Right ventricle myocardium superior (tissue), 1 donor: ENCODE measurements around the gene NRDE2. TPM values are rescaled to one million over a fixed set of nuclear protein-coding genes. Genes with fewer than 3 reads are reported as not detected.

Source experiments
- ATAC-seq: fragments of 200-7000 bp; cut with Tn5 transposase; one replicate; pipeline ENCODE4 v1.9.1; 2020; ENCODE audit warnings: mild to moderate bottlenecking; ENCODE audit not compliant: poor library complexity
- DNase-seq: peaks from one replicate; pipeline ENCODE4 v3.0.0-alpha.2; 2020
- intact Hi-C: fragments of 100-400 bp; cut with DNase I; formaldehyde crosslinking; loops from one replicate; pipeline ENCODE4 v1.11.2; 2022
- total RNA-seq: library from RNA; stranded (reverse); fragmentation: NEBNext Ultra II Directional; extraction: Animal tissue kit (Norgen Biotek cat#: 25700); gene quantifications from one replicate; pipeline ENCODE4 v1.2.1, GENCODE V29; 2021
- donor health status: DM: no; HTN: yes; CAD: no; lungs with severe emphysema.

NRDE2 gene
- total RNA-seq, 1 donor from 2014 or later, result 9.5 TPM

- intact Hi-C loops, result no loop called here
- DNase-seq (no peak), ATAC-seq (peak; percentile 75)
These were observed 30.1 kb downstream of the NRDE2 start for GRCh38 chr14:90301668-90302090.

GRCh38 chr14:90301122-90301521, 30.6 kb downstream of the NRDE2 start:
- ATAC-seq, result no peak

GRCh38 chr14:90300611-90301047, 31.1 kb downstream of the NRDE2 start:
- DNase-seq, result no peak
- ATAC-seq, result no peak
- intact Hi-C loops, result no loop called here

More at GRCh38 chr14:90301122-90301521, 30.6 kb downstream of the NRDE2 start:
- intact Hi-C loops, result no loop called here
- DNase-seq, result no peak

DNA sequence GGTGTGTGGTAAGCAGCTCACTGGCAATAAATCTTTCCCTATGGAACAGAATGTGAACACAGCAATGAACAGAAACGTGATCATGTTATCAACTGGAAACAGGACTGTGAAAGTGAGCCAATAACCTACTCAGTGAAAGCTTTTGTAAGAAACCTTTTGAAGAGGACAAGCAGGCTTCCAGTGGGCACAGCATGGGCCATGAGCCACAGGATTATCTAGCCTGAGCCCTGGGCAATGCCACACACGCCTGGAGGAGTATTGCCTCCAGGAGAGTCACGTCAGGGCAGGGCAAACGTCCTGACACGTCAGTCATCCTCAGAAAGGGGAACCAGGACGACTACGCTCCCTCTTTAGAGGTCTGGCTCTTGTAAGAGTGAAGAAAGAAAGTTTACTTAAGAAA, 32.3 kb downstream of the NRDE2 start:
- DNase-seq (peak; percentile 73), ATAC-seq (peak; percentile 85)
- intact Hi-C loops, result loop anchor here (5.0 kb wide), 1 partner anchor 98 kb away; the partner anchor contains the start of gene CALM1

DNA sequence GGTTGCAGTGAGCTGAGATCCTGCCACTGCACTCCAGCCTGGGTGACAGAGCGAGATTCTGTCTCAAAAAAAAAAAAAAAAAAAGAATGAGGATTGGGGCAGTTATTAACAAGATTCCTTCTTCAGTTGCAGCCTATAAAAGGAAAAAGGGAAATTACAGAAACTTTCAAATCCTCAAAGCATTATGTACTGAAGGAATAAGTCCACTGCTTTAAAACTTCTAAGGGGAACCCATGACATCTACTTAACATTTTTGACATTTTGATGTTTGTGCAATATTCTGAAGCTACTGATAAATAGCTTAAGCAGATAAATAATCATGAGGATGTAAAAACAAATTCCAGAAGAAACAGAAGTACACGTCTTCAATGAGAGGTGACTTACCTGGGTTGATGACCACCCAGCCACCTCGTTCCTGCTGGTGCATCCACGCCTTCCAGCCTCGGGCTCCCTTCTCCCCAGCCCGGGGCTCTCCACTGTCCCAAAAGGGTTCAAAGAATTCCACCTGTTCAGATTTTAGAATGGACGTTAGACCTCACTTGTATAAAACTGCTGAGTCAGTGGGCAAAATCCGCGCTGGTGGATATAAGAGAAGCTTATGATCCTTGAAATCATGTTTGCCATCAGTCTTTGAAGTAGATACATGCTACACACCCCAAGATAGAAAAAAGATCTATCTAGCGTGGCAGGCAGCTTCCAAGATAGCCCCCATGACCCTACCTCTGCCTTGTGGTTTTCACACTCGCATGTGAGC, 33.7 kb downstream of the NRDE2 start:
- ATAC-seq (no peak), DNase-seq (no peak)
- intact Hi-C loops, result loop anchor here (5.0 kb wide), 1 partner anchor 99 kb away; the partner anchor contains the start of gene CALM1

GRCh38 chr14:90296641-90297040, 35.1 kb downstream of the NRDE2 start:
- ATAC-seq (no peak), DNase-seq (no peak)
- intact Hi-C loops, result loop anchor here (5.0 kb wide), 1 partner anchor 101 kb away; the partner anchor contains the start of gene CALM1

- DNase-seq (no peak), ATAC-seq (no peak)
- intact Hi-C loops, result loop anchor here (5.0 kb wide), 1 partner anchor 101 kb away; the partner anchor contains the start of gene CALM1
These were observed 35.7 kb downstream of the NRDE2 start for GRCh38 chr14:90295870-90296516.

DNA sequence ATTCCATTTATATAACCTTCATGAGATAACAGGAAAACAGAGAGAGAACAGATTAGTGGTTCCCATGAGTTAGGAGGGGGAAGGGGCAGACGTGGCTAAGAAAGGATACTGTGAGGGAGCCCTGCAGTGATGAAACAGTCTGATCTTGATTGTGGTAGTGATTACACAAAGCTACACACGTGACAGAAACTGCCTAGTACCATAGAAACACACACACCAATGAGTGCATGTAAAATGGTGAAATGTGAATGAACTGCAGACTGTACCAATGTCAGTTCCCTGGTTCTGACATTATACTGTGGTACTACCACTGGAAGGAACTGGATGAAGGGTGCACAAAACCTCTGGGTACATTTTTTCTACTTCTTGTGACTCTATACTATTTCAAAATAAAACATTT, 36.9 kb downstream of the NRDE2 start:
- no peak for ATAC-seq
- no peak for DNase-seq
- intact Hi-C loops, result loop anchor here (5.0 kb wide), 1 partner anchor 102 kb away; the partner anchor contains the start of gene CALM1

DNA sequence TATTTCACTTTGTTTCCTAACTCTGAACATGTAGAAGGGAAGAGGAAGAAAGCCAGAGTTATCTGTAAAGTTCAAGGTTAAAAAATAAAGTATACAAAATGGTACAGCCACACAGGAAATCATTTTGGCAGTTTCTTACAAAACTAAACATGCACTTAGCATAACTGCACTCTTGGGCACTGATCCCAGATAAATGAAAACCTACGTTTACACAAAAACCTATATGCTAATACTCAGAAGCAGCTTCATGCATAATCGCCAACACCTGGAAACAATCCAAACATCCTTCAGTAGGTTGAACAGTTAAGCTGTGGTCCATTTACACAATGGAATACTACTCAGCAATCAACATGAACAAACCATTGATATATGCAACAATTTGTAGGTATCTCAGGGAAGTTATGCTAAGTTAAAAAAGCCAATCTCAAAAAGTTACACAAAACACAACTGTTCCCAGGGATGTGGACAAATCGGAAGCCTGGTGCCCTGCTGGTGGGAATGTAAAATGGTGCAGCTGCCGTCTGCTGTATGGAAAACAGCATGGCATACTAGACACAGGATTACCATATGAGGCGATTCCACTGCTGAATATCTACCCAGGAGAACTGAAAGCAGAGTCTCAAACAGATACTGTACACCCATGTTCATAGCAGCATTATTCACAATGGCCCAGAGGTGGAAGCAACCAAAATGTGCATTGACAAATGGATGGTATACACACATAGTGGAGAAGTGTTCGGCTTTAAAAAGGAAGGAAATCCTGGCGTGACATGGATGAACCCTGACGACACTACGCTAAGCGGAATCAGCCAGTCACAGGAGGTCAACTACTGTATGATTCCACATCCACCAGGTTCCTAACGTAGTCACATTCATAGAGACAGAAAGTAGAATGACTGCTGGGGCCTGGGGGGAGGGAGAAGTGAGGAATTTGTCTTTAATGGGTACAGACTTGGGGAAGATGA, 37.7 kb downstream of the NRDE2 start:
- DNase-seq (no peak), ATAC-seq (no peak)
- intact Hi-C loops, result no loop called here

DNA sequence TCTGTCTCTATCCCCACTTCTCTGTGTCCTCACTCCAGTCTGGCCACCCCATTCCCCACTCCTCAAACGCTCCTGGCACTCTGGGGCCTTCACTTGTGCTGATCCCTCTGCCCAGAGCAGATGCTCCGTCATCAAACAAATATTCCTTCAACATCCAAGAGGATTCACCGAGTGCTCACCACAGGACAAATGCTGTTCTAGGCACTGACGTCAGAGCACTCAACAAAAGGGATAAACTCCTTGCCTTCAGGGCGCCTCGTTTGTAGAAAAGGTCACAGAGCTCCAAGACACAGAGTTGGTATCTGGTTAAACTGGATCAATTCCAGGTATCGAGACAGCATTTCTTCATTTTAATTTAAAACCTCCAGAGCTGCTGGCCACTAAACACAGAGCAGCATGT, 40.0 kb downstream of the NRDE2 start:
- DNase-seq (no peak), ATAC-seq (no peak)
- intact Hi-C loops, result no loop called here

DNA sequence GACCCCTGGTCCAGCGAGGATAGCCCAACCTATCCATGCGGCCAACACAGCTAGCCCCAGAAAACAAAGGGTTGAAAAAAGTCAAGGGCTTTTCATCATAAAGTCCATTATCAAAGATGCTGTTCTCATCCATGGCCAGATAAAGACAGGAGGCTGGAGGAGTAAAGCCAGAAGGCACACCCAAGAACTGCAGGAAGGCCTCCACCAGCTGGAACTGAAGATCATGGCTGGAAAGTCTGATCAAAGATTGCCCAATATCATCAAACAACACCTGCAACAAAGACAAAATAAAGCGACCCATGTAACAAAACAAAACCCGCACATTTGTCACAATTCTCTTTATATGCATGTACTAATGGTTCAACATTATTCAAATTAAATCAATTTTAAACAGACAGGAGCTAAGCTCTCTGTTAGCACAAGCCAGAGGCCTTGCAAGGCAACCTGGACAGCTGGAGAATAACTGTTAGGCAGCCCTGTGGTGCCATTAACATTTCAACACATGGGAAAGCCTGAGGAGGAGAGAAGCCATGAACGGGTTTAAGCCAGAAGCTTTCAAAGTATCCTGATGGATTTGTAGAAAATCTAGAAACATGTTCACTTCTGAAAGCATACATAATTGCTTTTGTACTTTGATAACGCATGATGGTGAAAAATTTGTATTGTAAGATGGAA, 41.3 kb downstream of the NRDE2 start:
- ATAC-seq, result no peak
- DNase-seq, result no peak
- intact Hi-C loops, result no loop called here

- intact Hi-C loops, result no loop called here
- ATAC-seq (peak; percentile 91), DNase-seq (peak; percentile 48)
These were observed 42.9 kb downstream of the NRDE2 start for GRCh38 chr14:90288651-90289355.

DNA sequence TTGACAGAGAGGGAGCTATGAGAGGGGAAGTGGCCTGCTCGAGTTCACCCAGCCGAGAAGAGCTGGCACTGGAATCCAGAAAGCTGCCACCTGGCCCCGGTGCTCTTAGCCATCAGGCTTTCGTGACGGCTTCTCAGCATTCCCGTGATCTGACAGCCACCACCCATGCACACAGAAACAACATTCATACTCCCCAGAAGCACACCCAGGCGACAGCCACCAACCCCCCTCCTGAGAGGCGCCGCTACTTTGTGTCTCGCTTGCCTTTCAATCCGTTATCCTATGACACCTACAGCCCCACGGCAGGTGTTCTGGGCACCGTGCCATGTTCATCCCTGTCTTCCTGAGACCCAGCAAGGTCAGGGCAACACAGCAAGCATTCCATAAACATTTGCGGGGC, 44.0 kb downstream of the NRDE2 start:
- intact Hi-C loops, result no loop called here
- ATAC-seq, result peak; percentile 34
- no peak for DNase-seq

GRCh38 chr14:90281756-90282155, 50.0 kb downstream of the NRDE2 start:
- intact Hi-C loops, result no loop called here
- DNase-seq, result no peak
- no peak for ATAC-seq

- intact Hi-C loops, result no loop called here
- no peak for DNase-seq
- no peak for ATAC-seq
These were observed 50.5 kb downstream of the NRDE2 start for GRCh38 chr14:90281261-90281660.

- intact Hi-C loops, result no loop called here
- ATAC-seq, result no peak
These were observed 51.6 kb downstream of the NRDE2 start for GRCh38 chr14:90280096-90280495.

More at GRCh38 chr14:90280096-90280495, 51.6 kb downstream of the NRDE2 start:
- no peak for DNase-seq
